ENCODE data around the gene C2orf92.
"Not testable (repeated sequence)": the region's sequence is repeated elsewhere in the genome, so short reads cannot be mapped to it uniquely, and the experiment has no call there.

Gene C2orf92

GRCh38 chr2:97670471-97670870 is 958 bp downstream of the C2orf92 start:
- no peaks in the 10 kb centered on the region for H3K27me3 Mint-ChIP-seq (ENCODE audit: low read depth)
- H3K4me3 Mint-ChIP-seq: no peak overlapping the region
- no peaks in the 10 kb centered on the region for H3K36me3 Mint-ChIP-seq (ENCODE audit: low read depth)
- no peak for TF ChIP-seq CTCF (IDR thresholded peaks at IDR 0.05; ENCODE audit: unreplicated experiment in 3 of 3)
- H3K4me1 Mint-ChIP-seq: peaks cover 14% of the 10 kb centered on the region
- no peaks in the 10 kb centered on the region for H3K9me3 Mint-ChIP-seq
- H3K27ac Mint-ChIP-seq: no peak overlapping the region

GRCh38 chr2:97671526-97671925 is 2.0 kb downstream of the C2orf92 start:
- Mint-ChIP-seq H3K9me3 (no peaks in the 10 kb centered on the region), H3K36me3 (ENCODE audit: low read depth) (no peaks in the 10 kb centered on the region), H3K4me1 (peaks cover 14% of the 10 kb centered on the region), H3K27me3 (ENCODE audit: low read depth) (no peaks in the 10 kb centered on the region), H3K4me3 (no peak overlapping the region), H3K27ac (no peak overlapping the region)
- no peak for TF ChIP-seq CTCF (IDR thresholded peaks at IDR 0.05; ENCODE audit: unreplicated experiment in 3 of 3)

GRCh38 chr2:97672606-97673140 is 3.2 kb downstream of the C2orf92 start:
- H3K4me1 Mint-ChIP-seq: peaks cover 14% of the 10 kb centered on the region
- peak overlapping the region in 2 of 3 experiments; percentile 12 to 75 for H3K27ac Mint-ChIP-seq
- not testable (repeated sequence) for H3K36me3 Mint-ChIP-seq (ENCODE audit: low read depth); H3K4me3 Mint-ChIP-seq; H3K27me3 Mint-ChIP-seq (ENCODE audit: low read depth); H3K9me3 Mint-ChIP-seq

- TF ChIP-seq CTCF (IDR thresholded peaks at IDR 0.05; ENCODE audit: unreplicated experiment in 3 of 3): no peak
- Mint-ChIP-seq H3K9me3 (peaks cover 10% of the 10 kb centered on the region), H3K27ac (peak overlapping the region in 2 of 3 experiments; percentile 12 to 75), H3K36me3 (ENCODE audit: low read depth) (peaks cover 13% of the 10 kb centered on the region), H3K27me3 (ENCODE audit: low read depth) (no peaks in the 10 kb centered on the region), H3K4me3 (no peak overlapping the region), H3K4me1 (peaks cover 14% of the 10 kb centered on the region)
Measured at GRCh38 chr2:97673182-97673914, 3.8 kb downstream of the C2orf92 start.

GRCh38 chr2:97673915-97674283 is 4.4 kb downstream of the C2orf92 start:
- no peak for TF ChIP-seq CTCF (IDR thresholded peaks at IDR 0.05; ENCODE audit: unreplicated experiment in 3 of 3)
- H3K4me3 Mint-ChIP-seq: no peak overlapping the region
- H3K36me3 Mint-ChIP-seq (ENCODE audit: low read depth): peaks cover 15% of the 10 kb centered on the region
- H3K27ac Mint-ChIP-seq: peak overlapping the region in 1 of 3 experiments; percentile 75
- peaks cover 12% of the 10 kb centered on the region for H3K9me3 Mint-ChIP-seq
- H3K27me3 Mint-ChIP-seq (ENCODE audit: low read depth): no peaks in the 10 kb centered on the region
- peaks cover 14% of the 10 kb centered on the region for H3K4me1 Mint-ChIP-seq

- H3K9me3 Mint-ChIP-seq: peaks cover 23% of the 10 kb centered on the region
- peaks cover 19% of the 10 kb centered on the region for H3K36me3 Mint-ChIP-seq (ENCODE audit: low read depth)
- TF ChIP-seq CTCF (IDR thresholded peaks at IDR 0.05; ENCODE audit: unreplicated experiment in 3 of 3): no peak
- H3K4me3 Mint-ChIP-seq: no peak overlapping the region
- no peak overlapping the region for H3K27ac Mint-ChIP-seq
- peaks cover 14% of the 10 kb centered on the region for H3K4me1 Mint-ChIP-seq
- no peaks in the 10 kb centered on the region for H3K27me3 Mint-ChIP-seq (ENCODE audit: low read depth)
Measured at GRCh38 chr2:97675430-97676113, 6.1 kb downstream of the C2orf92 start.

Measured in nephron (organoid).